HG03432 (cell line): Measurements from ENCODE around the gene C11orf71.

ENCODE experiments used
- ATAC-seq: cut with Tn5 transposase; IDR thresholded peaks from one replicate; pipeline ENCODE4 v1.9.1; 2021; ENCODE audit warnings: mild to moderate bottlenecking, moderate library complexity; ENCODE audit not compliant: unreplicated experiment

The C11orf71 gene

DNA sequence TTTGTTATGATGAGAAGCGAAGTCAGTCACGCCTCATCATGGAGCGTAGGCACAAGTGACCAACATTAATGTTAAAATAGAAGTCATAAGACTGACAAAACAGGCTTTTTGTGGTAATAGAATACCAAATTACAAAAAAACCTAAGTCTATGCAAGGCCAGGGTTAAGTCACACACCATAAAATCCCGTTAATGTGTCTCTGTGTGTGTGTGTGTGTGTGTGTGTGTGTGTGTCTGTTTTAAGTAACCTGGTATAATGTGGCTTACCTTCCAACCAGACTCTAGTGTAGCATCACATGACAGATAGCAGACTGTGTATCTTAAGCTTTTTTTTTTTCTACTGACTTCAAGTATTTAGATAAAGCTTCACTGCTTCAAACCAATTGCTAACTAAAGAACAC, 38.0 kb downstream of the C11orf71 start:
- no peak for ATAC-seq

DNA sequence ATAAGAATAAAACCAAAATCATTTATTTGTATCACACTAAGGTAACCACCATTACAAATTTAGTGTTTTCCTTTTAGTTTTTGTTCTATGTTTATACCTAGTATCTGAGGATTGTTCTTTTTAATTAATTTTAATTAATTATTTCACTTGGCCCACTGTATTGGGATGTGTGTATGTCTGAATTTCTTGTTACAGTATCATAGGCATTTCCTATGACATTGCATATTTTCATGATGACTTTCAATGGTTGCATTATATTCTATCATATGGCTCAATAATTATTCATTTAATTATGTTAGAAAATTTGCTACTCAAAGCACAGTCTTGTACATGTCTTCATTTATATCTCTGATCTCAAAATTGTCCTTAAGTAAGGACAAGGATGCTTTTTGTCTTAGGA, 41.0 kb downstream of the C11orf71 start:
- no peak for ATAC-seq

GRCh38 chr11:114358716-114359115, 41.6 kb downstream of the C11orf71 start:
- ATAC-seq = no peak

DNA sequence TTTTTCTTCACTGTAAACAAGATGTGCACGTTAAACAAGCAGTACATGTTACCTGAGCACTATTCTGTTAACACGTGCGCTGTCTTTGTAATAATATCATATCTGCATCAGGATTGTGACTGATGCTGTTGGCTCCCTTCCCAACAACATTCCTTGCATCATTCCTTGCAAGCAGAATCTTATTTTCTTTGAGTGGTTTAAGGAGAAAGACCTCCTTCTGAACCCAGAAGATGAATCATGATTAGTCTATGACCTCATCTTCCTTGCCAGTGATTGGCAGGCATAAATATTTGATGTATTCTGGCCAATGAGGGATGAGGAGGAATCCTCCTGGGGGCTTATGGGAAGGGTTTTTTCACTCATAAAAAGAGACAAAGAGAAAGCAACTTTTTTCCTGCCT, 46.2 kb downstream of the C11orf71 start:
- no peak for ATAC-seq

GRCh38 chr11:114353443-114353842, 46.9 kb downstream of the C11orf71 start:
- no peak for ATAC-seq

GRCh38 chr11:114350022-114350421, 50.3 kb downstream of the C11orf71 start:
- no peak for ATAC-seq
